ENCODE results near the gene TJP1. TPM values are rescaled to one million over a fixed set of nuclear protein-coding genes. Genes with fewer than 3 reads are reported as not detected.
"Not testable (repeated sequence)": the region's sequence is repeated elsewhere in the genome, so short reads cannot be mapped to it uniquely, and the experiment has no call there.

Gene TJP1
- total and polyA plus RNA-seq, 2 experiments from 2014 or later, result 34.4 to 88.7 TPM

DNA sequence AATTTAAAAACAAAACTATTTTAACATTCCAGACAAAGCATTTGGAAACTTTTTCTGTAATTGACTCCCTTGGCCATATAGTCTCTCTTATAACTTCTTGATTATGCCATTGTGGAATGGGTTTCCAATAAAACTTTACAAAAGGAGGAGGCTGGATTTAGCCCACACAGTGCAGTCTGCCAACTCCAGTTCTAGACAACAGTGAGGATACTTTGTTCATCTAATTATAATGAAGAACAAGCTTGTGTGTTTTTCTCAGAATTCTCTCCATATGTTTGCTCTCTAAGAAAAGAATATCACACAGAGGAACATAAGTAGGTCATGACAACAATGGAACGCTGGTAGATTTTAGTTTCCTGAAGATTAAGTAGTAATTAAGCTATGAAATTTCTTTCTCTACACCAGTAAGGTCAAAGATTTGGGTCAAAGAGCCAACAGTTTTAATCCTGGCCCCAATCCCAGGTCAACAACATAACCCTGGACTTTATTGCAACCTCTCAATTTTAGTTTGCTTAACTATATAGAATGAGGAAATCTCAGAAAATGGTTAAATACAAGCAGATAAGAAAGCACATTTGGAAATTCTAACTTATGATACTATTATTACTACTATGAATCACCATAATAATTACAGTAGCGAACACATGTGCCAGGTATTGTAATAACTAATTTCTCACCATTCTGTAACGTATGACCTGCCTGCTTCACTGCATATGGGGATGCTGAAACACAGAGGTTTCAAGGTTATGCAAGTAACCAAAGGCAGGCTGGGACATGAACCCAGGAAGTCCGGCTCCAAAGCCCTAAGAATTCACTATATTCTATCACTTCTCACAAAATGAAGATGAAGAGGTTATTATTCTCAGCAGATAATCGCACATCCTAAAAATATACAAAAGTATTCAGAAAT, 65.7 kb downstream of the TJP1 start:
- Histone ChIP-seq H3K4me1 (ENCODE audit: insufficient read depth) (no peaks in the 10 kb centered on the region), H4K20me1 (ENCODE audit: insufficient read depth, poor library complexity, severe bottlenecking) (no peaks in the 10 kb centered on the region), H3K36me3 (replicated peaks; ENCODE audit: insufficient read depth, low read depth) (peaks cover 9% of the 10 kb centered on the region), H3K27ac (no peak overlapping the region), H3K27me3 (no peaks in the 10 kb centered on the region), H3K9me2 (replicated peaks; ENCODE audit: insufficient read depth) (no peaks in the 10 kb centered on the region), H3K4me2 (no peak overlapping the region), H2AFZ (no peak overlapping the region), H3K9me3 (ENCODE audit: low read depth) (no peaks in the 10 kb centered on the region), H3K4me3 (no peak overlapping the region), H3K79me2 (peaks cover 30% of the 10 kb centered on the region)
- TF ChIP-seq EZH2phosphoT487 (IDR thresholded peaks at IDR 0.05; ENCODE audit: low read depth, severe bottlenecking, unreplicated experiment) (no peak), EZH2 (IDR thresholded peaks at IDR 0.05; ENCODE audit: borderline replicate concordance) (no peak)
- TF ChIP-seq, protein P1, sequence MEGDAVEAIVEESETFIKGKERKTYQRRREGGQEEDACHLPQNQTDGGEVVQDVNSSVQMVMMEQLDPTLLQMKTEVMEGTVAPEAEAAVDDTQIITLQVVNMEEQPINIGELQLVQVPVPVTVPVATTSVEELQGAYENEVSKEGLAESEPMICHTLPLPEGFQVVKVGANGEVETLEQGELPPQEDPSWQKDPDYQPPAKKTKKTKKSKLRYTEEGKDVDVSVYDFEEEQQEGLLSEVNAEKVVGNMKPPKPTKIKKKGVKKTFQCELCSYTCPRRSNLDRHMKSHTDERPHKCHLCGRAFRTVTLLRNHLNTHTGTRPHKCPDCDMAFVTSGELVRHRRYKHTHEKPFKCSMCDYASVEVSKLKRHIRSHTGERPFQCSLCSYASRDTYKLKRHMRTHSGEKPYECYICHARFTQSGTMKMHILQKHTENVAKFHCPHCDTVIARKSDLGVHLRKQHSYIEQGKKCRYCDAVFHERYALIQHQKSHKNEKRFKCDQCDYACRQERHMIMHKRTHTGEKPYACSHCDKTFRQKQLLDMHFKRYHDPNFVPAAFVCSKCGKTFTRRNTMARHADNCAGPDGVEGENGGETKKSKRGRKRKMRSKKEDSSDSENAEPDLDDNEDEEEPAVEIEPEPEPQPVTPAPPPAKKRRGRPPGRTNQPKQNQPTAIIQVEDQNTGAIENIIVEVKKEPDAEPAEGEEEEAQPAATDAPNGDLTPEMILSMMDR (IDR thresholded peaks at IDR 0.05; ENCODE audit: poor library complexity), result no peak
- WGBS (ENCODE audit: low lambda C conversion rate, missing lambda C conversion rate), result 90% methylated on average over 5 of the region's 5 CpGs
- no peak for DNase-seq (ENCODE audit: low spot score)

DNA sequence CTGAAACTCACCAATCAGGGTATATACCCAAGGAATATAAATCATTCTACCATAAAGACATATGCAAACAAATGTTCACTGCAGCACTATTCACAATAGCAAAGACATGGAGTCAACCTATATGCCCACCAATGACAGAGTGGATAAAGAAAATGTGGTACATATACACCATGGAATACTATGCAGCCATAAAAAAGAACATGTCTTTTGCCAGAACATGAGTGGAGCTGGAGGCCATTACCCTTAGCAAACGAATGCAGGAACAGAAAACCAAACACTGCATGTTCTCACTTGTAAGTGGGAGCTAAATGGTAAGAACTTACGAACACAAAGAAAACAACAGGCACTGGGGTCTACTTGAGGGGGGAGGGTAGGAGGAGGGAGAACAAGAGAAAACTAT, 68.3 kb downstream of the TJP1 start:
- not testable (repeated sequence) for DNase-seq (ENCODE audit: low spot score); H3K9me2 ChIP-seq (replicated peaks; ENCODE audit: insufficient read depth); H3K4me3 ChIP-seq; H3K4me1 ChIP-seq (ENCODE audit: insufficient read depth); H2AFZ ChIP-seq; H3K9me3 ChIP-seq (ENCODE audit: low read depth); H4K20me1 ChIP-seq (ENCODE audit: insufficient read depth, poor library complexity, severe bottlenecking); H3K4me2 ChIP-seq; H3K36me3 ChIP-seq (replicated peaks; ENCODE audit: insufficient read depth, low read depth); H3K27ac ChIP-seq; H3K27me3 ChIP-seq
- H3K79me2 ChIP-seq, result peaks cover 29% of the 10 kb centered on the region
- 96% methylated on average over 2 of the region's 2 CpGs for WGBS (ENCODE audit: low lambda C conversion rate, missing lambda C conversion rate)

DNA sequence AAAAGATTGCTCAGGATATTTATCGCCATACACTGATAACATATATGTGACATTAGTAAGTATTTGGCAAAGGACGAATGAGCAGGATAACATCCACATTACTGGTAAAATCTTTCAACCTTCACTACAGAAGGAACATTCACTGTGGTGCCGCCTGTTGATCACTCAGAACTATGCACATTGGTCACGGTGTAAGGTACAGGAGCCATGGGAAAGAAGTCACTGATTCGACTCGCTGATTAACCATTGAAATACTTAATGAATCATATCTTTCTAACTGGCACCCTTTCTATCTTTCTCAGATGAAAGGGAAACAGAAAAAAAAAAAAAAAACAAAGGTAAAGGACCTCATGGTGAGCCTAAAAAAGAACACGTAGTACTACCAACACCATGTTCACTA, 68.8 kb downstream of the TJP1 start:
- Histone ChIP-seq H3K4me3 (no peak overlapping the region), H3K27me3 (no peaks in the 10 kb centered on the region), H3K79me2 (peaks cover 29% of the 10 kb centered on the region), H3K27ac (no peak overlapping the region), H2AFZ (no peak overlapping the region), H3K9me2 (replicated peaks; ENCODE audit: insufficient read depth) (no peaks in the 10 kb centered on the region), H3K36me3 (replicated peaks; ENCODE audit: insufficient read depth, low read depth) (no peaks in the 10 kb centered on the region), H3K9me3 (ENCODE audit: low read depth) (no peaks in the 10 kb centered on the region), H3K4me2 (no peak overlapping the region), H4K20me1 (ENCODE audit: insufficient read depth, poor library complexity, severe bottlenecking) (no peaks in the 10 kb centered on the region), H3K4me1 (ENCODE audit: insufficient read depth) (no peaks in the 10 kb centered on the region)
- no peak for TF ChIP-seq EZH2phosphoT487 (IDR thresholded peaks at IDR 0.05; ENCODE audit: low read depth, severe bottlenecking, unreplicated experiment)
- no peak for DNase-seq (ENCODE audit: low spot score)
- 99% methylated on average over 7 of the region's 7 CpGs for WGBS (ENCODE audit: low lambda C conversion rate, missing lambda C conversion rate)

DNA sequence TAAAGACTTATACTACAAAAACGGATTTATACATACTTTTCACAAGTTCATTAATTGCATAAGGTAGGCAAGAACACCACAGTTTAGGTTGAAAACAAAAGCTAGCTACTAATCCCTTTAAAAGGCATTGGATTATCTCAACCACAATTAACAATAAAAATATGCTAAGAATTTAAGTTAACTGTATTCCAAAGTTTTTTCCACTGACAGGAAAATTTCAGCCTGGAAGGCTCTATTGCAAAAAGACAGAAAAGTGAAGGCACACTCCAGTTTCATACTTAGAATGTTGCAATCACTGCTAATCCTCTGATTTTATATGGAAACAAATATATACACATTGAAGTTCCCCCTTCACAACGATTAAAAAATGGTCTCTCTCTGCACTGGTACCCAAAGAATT, 71.5 kb downstream of the TJP1 start:
- H3K4me1 ChIP-seq (ENCODE audit: insufficient read depth), result no peaks in the 10 kb centered on the region
- no peaks in the 10 kb centered on the region for H3K9me3 ChIP-seq (ENCODE audit: low read depth)
- TF ChIP-seq EZH2phosphoT487 (IDR thresholded peaks at IDR 0.05; ENCODE audit: low read depth, severe bottlenecking, unreplicated experiment) (no peak), EZH2 (IDR thresholded peaks at IDR 0.05; ENCODE audit: borderline replicate concordance) (no peak)
- TF ChIP-seq, protein P1 (IDR thresholded peaks at IDR 0.05; ENCODE audit: poor library complexity), result no peak
- no peak for DNase-seq (ENCODE audit: low spot score)
- no peak overlapping the region for H3K4me2 ChIP-seq
- no peak overlapping the region for H3K4me3 ChIP-seq
- no peak overlapping the region for H3K27ac ChIP-seq
- H3K79me2 ChIP-seq, result peaks cover 20% of the 10 kb centered on the region
- no peak overlapping the region for H2AFZ ChIP-seq
- no peaks in the 10 kb centered on the region for H3K36me3 ChIP-seq (replicated peaks; ENCODE audit: insufficient read depth, low read depth)
- WGBS (ENCODE audit: low lambda C conversion rate, missing lambda C conversion rate), result 51% methylated on average over 2 of the region's 2 CpGs
- H3K27me3 ChIP-seq, result no peaks in the 10 kb centered on the region
- no peaks in the 10 kb centered on the region for H3K9me2 ChIP-seq (replicated peaks; ENCODE audit: insufficient read depth)
- H4K20me1 ChIP-seq (ENCODE audit: insufficient read depth, poor library complexity, severe bottlenecking), result no peaks in the 10 kb centered on the region
